Activated T-cell treated with anti-CD3 and anti-CD28 coated beads, Interleukin-2, amount 50 U/mL, for 48 hours (primary cell): ENCODE measurements around the gene LUC7L2.
"Not testable (repeated sequence)": the region's sequence is repeated elsewhere in the genome, so short reads cannot be mapped to it uniquely, and the experiment has no call there.

Experiments used
- DNase-seq, 2 experiments: peaks; one replicate each; pipeline ENCODE4 v3.0.0-alpha.2; 2020

The LUC7L2 gene

DNA sequence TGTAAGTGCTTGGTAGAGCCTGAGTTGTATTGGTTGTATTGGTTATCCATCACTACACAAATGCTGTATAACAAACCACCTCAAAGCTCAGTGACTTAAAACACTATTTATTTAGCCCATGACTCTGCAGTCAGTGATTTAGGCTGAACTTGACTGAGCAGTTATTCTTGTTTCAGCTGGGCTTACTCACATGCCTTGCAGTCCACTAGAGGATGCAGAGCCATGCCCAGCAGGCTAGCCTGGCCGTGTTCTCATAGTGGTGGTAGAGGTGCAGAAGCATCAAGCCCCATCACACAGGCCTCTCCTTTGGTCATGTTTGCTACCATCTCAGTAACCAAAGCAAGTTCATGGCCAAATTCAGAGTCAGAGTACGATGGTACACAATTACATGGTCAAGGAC lies 43.9 kb downstream of the LUC7L2 start:
- no peak for DNase-seq

DNA sequence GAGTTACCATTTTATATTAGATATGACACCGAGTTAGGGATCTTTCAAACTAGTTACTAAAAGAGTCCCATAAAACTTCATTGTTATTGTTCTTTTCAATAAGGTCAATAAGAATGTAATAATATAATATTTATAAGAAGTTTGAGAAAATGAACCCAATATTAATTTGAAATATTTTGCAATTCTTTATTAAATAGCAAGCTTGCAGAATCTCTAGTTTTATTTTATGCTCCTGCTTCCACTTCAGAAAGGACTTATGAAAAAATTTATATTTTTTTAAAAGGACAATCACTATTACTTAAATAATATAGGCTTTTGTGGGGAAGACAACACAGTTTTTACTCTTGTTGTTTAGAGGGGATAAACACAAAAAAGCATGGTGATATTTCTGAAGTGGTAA lies 47.9 kb downstream of the LUC7L2 start:
- no peak for DNase-seq

DNA sequence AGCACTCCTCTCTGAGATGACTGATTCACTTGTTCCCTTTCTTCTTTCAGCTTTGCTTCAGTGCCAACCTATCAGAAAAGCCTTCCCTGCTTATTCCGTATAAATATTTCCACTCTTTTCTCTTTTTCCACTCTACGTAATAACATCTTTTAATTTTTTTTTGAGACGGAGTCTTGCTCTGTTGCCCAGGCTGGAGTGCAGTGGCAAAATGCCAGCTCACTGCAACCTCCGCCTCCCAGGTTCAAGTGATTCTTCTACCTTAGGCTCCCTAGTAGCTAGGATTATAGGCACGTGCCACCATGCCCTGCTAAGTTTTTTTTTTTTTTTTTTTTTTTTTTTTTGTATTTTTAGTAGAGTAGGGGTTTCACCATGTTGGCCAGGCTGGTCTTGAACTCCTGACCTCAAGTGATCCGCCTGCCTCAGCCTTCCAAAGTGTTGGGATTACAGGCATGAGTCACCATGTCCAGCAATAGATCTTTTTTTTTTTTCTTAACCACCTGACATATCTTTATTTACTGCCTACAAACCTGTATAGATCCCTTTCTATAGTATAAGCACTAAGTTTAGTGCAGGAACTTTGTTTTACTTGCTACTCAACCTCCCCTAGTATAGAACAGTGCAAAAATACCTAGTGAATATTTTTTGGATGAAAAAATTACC lies 55.2 kb downstream of the LUC7L2 start:
- not testable (repeated sequence) for DNase-seq

DNA sequence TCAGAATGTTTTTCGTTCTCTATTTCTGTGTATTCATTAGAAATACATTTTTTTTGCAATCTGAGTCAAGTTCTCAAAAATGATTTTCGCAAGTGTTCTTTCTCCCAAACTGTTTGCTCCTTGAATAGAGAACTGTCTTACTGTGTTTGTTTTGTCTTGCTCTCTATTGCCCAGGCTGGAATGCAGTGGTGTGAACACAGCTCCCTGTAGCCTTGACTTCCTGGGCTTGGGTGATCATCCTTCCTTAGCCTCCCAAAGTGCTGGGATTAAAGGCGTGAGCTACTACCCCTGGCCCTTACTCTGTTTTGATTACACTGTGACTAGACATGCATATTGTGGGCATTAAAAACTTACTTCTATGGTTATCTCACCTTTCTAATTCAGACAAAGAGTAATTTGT lies 56.7 kb downstream of the LUC7L2 start:
- no peak for DNase-seq

DNA sequence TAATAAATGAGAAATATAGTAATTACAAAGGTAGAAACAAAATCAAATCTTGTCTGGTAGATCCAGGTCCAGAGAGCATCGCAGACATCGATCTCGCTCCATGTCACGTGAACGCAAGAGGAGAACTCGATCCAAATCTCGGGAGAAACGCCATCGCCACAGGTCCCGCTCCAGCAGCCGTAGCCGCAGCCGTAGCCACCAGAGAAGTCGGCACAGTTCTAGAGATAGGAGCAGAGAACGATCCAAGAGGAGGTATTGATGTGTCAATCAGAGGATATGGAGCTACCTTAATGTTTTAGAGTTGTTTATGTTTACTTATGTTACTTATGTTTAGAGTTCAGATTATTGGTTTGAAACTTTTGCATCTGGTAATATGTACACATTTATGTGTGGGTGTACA lies 57.8 kb downstream of the LUC7L2 start:
- DNase-seq = no peak

DNA sequence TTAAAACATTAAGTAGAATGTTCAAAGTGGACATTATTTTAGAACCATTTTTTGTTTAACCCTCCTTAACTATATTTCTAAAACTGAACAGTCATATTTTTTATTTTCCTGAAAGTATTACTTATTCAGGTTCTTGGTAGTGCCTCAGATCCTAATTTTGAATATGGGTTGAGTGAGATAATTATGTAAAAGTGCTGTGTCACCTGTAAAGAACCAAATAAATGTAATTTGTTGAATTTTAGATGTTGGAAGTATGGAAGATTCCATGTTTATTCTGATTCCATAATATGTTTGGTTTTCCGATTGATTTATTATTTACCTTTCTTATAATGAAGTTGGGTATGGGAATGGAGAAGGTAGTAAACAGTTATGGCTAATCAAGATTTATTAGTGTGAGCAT lies 61.4 kb downstream of the LUC7L2 start:
- DNase-seq = no peak

DNA sequence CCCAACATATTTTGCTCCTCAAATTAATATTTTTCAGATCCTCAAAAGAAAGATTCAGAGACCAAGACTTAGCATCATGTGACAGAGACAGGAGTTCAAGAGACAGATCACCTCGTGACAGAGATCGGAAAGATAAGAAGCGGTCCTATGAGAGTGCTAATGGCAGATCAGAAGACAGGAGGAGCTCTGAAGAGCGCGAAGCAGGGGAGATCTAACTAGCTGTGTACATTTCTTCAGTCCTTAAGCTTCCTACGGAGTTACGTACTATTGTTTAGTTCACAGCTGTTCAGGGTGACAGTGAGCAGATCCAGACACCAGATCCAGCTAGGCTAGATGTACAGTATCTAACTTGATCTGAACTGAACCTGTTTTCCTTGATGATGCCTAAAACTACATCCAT lies 62.4 kb downstream of the LUC7L2 start:
- no peak for DNase-seq

DNA sequence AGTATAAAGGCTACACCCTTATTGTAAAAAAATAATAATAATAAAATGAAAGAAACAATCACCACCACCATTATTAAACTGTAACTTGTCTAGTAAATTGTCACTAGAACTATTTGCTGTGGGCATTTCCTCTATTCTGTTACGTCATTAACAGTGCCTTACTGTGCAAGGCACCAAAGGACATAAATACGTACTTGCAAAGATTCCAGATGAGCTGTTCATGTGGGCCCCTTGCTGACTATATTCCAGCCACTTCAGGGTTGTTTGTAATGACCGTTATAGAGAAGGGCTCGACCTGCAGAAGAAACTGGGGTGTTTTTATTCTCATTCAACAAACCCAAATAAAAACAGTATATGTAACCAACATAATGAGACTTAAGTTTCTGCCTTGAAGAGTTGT lies 63.4 kb downstream of the LUC7L2 start:
- DNase-seq = no peak

DNA sequence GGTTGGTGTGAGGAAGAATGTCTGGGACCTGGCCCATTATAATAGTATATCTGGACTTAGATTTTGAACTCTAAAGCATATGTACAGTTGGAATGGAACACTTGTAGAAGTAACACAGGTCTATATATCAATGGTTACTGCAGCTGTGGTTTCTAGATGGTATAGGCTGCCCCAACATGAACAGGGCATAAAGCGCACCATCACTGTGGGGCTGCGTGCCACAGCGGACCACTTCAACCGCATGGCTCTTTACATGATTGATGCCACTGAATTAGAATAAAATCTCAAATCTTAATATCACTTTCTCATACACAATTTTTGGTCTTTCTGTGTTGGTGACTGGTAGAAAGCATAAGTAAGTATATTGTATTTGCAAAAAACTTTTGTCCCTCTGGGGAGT lies 64.3 kb downstream of the LUC7L2 start:
- DNase-seq = no peak

DNA sequence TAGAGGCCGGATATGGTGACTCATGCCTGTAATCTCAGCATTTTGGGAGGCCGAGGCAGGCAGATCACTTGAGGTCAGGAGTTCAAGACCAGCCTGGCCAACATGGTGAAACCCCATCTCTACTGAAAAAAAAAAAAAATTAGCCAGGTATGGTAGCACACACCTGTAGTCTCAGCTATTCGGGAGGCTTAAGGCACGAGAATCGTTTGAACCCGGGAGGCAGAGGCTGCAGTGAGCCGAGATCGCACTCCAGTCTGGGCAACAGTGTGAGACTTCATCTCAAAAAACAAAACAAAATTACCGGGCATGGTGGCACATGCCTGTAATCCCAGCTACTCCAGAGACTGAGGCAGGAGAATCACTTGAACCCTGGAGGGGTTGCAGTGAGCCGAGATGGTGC lies 66.0 kb downstream of the LUC7L2 start:
- DNase-seq = not testable (repeated sequence)

DNA sequence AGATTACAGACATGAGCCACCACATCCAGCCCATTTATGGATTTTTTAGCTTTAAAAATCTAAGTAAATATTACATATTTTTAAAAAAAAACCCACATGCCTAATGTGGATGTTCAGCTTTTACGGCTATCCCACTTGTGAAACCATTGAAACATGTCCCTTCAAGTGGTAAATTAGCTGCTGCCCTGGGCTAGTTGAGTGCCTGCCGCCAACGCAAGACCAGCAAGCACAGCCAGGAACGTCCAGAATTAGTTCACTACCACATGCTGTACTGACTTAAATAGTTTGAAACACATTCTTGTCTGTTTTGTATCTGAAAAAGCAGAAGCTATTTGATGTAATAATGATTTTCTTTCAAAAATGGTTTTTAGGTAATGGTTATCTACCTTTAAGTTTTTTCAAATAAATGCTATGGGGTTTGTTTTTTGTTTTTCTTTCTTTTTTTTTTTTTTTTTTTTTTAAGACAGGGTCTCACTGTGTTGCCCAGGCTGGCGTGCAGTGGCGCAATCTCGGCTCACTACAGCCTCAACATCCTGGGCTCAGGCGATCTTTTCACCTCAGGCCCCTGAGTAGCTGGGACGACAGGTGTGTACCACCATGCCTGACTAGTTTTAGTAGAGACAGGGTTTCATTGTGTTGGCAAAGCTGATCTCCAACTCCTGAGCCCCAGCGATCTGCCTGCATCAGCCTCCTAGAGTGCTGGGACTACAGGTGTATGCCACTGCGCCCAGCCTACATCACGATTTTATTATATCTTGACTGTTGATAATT lies 66.7 kb downstream of the LUC7L2 start:
- DNase-seq = no peak

DNA sequence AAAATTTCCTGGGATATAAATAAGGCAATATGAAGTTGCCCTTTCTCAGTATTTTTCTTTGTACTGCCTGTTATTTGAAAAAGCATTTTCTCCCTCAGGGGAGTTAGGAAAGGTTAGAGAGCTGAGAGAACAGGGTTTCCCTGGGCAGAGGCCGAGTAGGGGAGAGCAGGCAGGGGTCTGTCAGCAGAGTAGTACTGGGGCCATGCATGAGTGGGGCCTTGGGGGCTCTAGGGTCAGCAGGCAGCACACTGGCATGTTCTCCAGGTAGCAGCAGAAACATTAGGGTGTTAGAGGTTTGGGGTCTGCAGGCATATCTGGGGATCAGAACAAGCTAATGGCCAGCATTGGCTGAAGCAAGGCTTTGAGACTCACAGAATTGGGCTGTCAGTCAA lies 67.3 kb downstream of the LUC7L2 start:
- no peak for DNase-seq

DNA sequence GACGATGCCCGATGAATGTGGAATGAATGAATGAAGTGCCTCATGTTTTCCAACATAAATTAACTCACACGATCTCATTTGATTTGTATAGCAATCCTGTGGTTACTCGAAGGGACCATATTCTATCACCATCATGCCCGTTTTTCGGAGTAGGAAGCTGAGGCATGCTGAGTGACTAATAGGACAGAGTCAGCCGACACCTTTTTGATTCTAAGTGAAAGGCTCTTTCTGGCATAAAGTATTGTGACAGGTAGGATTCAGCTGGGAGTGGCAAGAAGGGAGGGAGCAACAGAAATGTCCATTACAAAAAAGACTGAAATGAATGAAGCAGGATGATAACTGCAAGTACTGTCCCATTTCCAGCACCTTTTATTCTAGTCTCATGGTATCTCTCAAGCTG lies 68.1 kb downstream of the LUC7L2 start:
- DNase-seq = no peak

DNA sequence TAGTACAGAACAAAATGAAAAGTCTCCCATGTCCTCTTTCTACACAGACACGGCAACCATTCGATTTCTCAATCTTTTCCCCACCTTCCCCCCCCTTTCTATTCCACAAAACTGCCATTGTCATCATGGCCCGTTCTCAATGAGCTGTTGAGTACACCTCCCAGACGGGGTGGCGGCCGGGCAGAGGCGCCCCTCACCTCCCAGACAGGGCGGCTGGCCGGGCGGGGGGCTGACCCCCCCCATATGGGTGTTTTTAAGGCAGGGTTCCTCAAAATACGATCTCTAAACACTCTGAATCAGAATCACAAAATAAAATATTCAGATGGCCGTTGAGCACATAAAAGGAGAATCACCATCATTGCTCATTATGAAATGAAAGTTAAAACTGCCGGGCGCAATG lies 70.0 kb downstream of the LUC7L2 start:
- not testable (repeated sequence) for DNase-seq

DNA sequence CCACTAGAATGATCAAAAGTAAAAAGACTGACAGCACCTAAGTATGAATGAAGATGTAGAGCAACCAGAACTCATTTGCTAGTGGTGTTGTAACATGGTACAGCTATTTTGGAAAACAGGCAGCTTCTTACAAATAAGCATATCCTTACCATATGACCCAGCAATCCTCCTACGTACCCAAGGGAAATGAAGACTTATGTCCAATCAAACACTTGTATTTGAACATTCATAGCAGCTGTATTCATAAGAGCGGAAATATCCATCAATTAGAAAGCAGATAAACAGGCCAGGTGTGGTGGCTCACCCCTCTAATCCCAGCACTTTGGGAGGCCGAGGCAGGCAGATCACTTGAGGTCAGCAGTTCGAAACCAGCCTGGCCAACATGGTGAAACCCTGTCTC lies 70.7 kb downstream of the LUC7L2 start:
- DNase-seq = no peak

DNA sequence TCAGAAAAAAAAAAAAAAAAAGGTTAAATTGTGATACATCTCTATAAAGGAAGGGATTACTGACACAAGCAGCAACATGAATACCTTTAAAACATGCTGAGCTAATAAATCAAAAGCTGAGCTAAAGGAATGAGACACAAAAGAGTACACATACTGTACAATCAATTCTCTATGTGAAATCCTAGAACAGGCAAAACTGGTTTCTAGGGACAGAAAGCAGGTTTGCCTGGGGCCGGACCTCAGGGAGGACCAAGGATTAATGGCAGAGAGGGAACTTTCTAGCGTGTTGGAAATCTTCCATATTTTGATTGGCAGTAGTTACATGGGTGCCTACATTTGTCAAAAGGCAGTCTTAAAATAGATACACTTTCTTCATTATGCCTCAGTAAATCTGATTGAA lies 71.3 kb downstream of the LUC7L2 start:
- DNase-seq = no peak

DNA sequence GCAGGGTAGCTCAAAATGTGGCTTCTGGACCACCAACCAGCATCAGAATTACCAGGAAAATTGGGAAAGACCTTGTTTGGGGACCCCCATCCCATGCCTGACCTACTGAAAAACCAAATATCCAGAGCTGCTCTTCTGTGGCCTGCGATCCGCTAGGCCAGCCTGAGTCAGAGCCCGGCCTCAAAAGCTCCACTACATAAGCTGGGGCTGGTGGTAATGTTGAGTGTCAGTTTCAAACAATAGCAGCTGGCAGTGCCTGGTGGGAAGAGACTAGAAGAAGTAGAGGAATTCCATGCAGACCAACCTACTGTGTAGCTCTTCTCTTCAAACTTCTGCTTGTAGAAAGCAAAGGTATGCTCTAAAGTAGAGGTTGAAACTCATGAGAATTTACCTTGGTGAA lies 71.8 kb downstream of the LUC7L2 start:
- no peak for DNase-seq

DNA sequence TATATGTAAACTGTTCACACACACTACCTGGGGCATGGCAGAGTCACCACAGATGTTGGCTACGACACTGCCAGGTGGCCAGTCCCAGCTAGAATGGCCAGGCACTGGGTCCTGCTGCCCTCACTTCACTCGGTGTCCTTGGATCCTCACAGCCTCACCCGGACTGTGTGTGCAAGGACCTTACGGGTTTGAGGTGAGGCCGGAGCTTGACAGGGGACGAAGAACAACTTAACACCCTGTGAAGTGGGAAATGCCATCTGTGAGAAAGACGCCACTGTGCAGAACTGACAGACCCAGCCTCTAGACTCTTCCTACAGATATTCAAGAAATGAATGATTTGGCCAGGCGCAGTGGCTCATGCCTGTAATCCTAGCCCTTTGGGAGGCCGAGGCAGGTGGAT lies 77.1 kb downstream of the LUC7L2 start:
- DNase-seq = no peak

DNA sequence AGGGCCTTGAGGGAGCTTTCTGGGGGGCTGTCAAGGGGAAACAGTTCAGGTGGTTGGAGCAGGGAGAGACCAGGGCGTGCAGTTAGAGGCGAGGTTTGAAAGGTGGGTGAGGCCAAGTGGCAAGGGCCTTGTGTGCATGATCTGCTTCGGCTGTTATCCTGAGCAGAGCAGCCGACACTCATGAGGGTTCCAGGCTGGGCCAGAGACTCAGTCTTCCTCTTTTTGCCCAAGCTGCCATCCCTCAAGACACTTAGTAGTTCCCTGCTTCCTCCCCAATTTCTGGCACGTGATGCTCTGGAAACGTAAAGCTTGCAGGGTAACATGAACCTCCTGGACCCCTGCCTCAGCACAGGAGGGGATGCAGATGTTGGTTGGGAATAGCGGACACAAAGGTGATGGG lies 79.7 kb downstream of the LUC7L2 start:
- no peak for DNase-seq

DNA sequence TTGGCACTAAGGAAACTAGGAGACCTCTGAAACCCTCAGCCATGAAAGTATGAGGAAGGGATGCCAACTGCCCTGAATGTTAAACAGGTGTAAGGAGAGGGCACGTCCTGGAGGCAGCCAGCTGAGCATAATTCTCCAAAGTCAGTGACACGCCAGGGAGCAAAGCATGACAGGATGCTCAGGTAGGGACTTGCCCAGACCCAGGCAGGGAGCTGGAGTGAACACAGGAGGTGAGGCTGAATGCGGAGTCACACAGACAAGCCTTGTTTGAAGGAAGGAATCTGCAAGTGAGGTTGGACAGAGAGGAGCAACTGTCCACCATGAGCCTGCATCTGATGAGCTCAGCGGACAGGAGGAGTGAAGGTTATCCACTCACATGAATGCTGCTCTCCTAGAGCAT lies 82.3 kb downstream of the LUC7L2 start:
- no peak for DNase-seq

DNA sequence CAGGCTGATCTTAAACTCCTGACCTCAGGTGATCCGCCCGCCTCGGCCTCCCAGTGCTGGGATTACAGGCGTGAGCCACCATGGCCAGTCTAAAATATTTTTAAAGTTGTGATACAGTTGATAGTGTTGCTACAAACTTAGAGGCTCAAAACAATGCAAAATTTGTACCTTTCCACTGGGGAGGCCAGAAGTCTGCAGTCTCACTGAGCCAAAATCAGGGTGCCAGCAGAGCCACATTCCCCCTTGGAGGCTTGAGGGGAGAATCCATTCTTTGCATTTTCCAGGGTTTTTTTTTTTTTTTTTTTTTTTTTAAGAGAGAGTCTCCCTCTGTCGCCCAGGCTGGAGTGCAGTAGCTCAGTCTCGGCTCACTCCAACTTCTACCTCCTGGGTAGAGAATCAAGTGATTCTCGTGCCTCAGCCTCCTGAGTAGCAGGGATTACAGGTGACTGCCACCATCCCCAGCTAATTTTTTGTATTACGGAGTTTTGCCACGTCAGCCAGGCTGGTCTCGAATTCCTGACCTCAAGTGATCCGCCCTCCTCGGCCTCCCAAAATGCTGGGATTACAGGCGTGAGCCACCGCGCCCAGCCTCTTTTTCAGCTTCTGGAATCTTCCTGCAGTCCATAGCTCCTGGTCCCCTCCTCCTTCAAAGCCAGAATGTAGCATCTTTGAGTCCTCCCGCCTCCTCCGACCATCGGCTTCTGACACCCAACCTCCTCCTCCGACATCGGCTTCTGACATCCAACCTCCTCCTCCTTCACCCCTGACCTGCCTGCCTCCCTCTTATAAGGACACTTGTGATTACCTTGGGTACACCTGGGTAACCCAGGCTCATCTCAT lies 86.6 kb downstream of the LUC7L2 start:
- DNase-seq = no peak

DNA sequence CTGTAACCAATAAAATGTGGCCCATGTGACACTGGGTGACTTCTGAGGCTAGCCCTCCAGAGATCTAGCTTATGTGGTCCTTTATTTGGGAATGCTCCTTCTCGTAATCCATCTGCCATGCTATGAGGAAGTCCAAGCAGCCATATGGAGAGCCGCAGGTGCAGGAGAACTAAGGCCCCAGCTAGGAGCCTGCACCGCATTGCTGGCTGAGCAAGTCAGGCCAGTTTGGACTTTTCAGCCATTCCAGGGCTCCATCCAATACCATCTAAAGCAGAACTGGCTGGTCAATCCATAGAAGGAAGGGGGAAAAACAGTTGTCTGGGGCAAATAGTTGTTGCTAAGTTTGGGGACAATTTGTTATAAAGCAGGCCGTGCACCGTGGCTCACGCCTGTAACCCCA lies 91.2 kb downstream of the LUC7L2 start:
- no peak for DNase-seq

DNA sequence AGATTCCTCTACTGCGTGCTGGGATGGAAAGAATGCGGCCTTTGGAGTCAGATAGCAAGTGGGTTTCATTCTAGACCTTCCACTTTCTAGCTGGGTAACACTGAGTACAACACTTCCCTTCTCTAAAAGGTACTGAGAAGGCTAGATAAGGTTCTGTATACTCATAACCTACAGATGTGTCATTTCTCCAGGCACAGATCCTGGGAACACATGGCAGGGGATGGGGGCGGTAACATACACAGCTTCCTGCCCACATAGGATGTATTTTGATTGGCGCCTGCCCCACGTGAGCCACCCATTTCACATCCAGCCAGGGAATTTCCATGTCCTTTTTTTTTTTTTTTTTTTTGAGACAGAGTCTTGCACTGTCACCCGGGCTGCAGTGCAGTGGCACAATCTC lies 91.9 kb downstream of the LUC7L2 start:
- DNase-seq = no peak
